ENCODE results near the gene PI3. TPM values are rescaled to one million over a fixed set of nuclear protein-coding genes. Genes with fewer than 3 reads are reported as not detected.

PI3 gene
- total RNA-seq, 6 experiments from 2014 or later, result not detected

GRCh38 chr20:45211569-45212474, 37.1 kb downstream of the PI3 start:
- Mint-ChIP-seq H3K4me1 (ENCODE audit: low read depth) (no peaks in the 10 kb centered on the region), H3K36me3 (ENCODE audit: low read depth) (no peaks in the 10 kb centered on the region), H3K9me3 (no peaks in the 10 kb centered on the region), H3K27me3 (ENCODE audit: insufficient read depth) (peaks cover 10% of the 10 kb centered on the region), H3K27ac (no peak overlapping the region), H3K4me3 (no peak overlapping the region)
- DNase-seq, result no peak
- TF ChIP-seq, protein P1, sequence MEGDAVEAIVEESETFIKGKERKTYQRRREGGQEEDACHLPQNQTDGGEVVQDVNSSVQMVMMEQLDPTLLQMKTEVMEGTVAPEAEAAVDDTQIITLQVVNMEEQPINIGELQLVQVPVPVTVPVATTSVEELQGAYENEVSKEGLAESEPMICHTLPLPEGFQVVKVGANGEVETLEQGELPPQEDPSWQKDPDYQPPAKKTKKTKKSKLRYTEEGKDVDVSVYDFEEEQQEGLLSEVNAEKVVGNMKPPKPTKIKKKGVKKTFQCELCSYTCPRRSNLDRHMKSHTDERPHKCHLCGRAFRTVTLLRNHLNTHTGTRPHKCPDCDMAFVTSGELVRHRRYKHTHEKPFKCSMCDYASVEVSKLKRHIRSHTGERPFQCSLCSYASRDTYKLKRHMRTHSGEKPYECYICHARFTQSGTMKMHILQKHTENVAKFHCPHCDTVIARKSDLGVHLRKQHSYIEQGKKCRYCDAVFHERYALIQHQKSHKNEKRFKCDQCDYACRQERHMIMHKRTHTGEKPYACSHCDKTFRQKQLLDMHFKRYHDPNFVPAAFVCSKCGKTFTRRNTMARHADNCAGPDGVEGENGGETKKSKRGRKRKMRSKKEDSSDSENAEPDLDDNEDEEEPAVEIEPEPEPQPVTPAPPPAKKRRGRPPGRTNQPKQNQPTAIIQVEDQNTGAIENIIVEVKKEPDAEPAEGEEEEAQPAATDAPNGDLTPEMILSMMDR (IDR thresholded peaks at IDR 0.05), result no peak

- no peaks in the 10 kb centered on the region for H3K4me1 Mint-ChIP-seq (ENCODE audit: low read depth)
- H3K4me3 Mint-ChIP-seq, result no peak overlapping the region
- no peak overlapping the region for H3K27ac Mint-ChIP-seq
- no peaks in the 10 kb centered on the region for H3K9me3 Mint-ChIP-seq
- H3K27me3 Mint-ChIP-seq (ENCODE audit: insufficient read depth), result peaks cover 8% of the 10 kb centered on the region
- H3K36me3 Mint-ChIP-seq (ENCODE audit: low read depth), result no peaks in the 10 kb centered on the region
- DNase-seq, result no peak
- TF ChIP-seq, protein P1 (IDR thresholded peaks at IDR 0.05), result no peak
These were observed 38.1 kb downstream of the PI3 start for GRCh38 chr20:45212836-45213235.

- Mint-ChIP-seq H3K4me1 (ENCODE audit: low read depth) (no peaks in the 10 kb centered on the region), H3K4me3 (no peak overlapping the region), H3K36me3 (ENCODE audit: low read depth) (no peaks in the 10 kb centered on the region), H3K9me3 (no peaks in the 10 kb centered on the region), H3K27ac (no peak overlapping the region), H3K27me3 (ENCODE audit: insufficient read depth) (peaks cover 10% of the 10 kb centered on the region; the same call in 1 of the 2 replicates)
- TF ChIP-seq, protein P1 (IDR thresholded peaks at IDR 0.05), result no peak
- DNase-seq, result no peak
These were observed 43.4 kb downstream of the PI3 start for GRCh38 chr20:45218124-45218523.

- peaks cover 10% of the 10 kb centered on the region; the same call in 1 of the 2 replicates for H3K27me3 Mint-ChIP-seq (ENCODE audit: insufficient read depth)
- no peaks in the 10 kb centered on the region for H3K9me3 Mint-ChIP-seq
- H3K36me3 Mint-ChIP-seq (ENCODE audit: low read depth), result no peaks in the 10 kb centered on the region
- TF ChIP-seq, protein P1 (IDR thresholded peaks at IDR 0.05), result no peak
- H3K4me1 Mint-ChIP-seq (ENCODE audit: low read depth), result no peaks in the 10 kb centered on the region
- no peak for DNase-seq
- no peak overlapping the region for H3K27ac Mint-ChIP-seq
- H3K4me3 Mint-ChIP-seq, result no peak overlapping the region
These were observed 43.9 kb downstream of the PI3 start for GRCh38 chr20:45218636-45219035.

- no peak for DNase-seq
- Mint-ChIP-seq H3K4me1 (ENCODE audit: low read depth) (no peaks in the 10 kb centered on the region), H3K4me3 (no peak within 1 kb of the TSS), H3K27ac (no peak within 1 kb of the TSS), H3K27me3 (ENCODE audit: insufficient read depth) (peaks cover 15% of the 10 kb centered on the region), H3K9me3 (no peaks in the 10 kb centered on the region), H3K36me3 (ENCODE audit: low read depth) (no peaks in the 10 kb centered on the region)
- TF ChIP-seq, protein P1 (IDR thresholded peaks at IDR 0.05), result no peak
These were observed 46.4 kb downstream of the PI3 start, which contains the start of gene SEMG2 for GRCh38 chr20:45221076-45221475. SEMG2 (plus strand) TSS chr20:45221373; CDS start chr20:45221390, 17 bp downstream.
